Endodermal cell (in vitro differentiated cells): ENCODE measurements around the gene NGRN. TPM values are rescaled to one million over a fixed set of nuclear protein-coding genes. Genes with fewer than 3 reads are reported as not detected.
"Not testable (repeated sequence)": the region's sequence is repeated elsewhere in the genome, so short reads cannot be mapped to it uniquely, and the experiment has no call there.

ENCODE experiments used
- DNase-seq: peaks from one replicate; pipeline ENCODE4 v3.0.0-alpha.2; 2017
- H3K27ac ChIP-seq: 2 replicates; pipeline ENCODE4 v1.5.1; 2013; ENCODE audit warnings: mild to moderate bottlenecking, low read depth, low read length, moderate library complexity
- H3K27me3 ChIP-seq: 2 replicates; pipeline ENCODE4 v1.6.1; 2013; ENCODE audit warnings: mild to moderate bottlenecking, low read length, moderate library complexity; ENCODE audit not compliant: insufficient read depth, control insufficient read depth, poor library complexity, severe bottlenecking
- H3K36me3 ChIP-seq: 2 replicates; pipeline ENCODE4 v1.7.0; 2013; ENCODE audit warnings: mild to moderate bottlenecking, low read length, moderate library complexity; ENCODE audit not compliant: control insufficient read depth, insufficient read depth
- H3K4me1 ChIP-seq: one replicate; pipeline ENCODE4 v1.7.0; 2013; ENCODE audit warnings: low read length; ENCODE audit not compliant: control insufficient read depth, insufficient read depth
- H3K4me3 ChIP-seq: 2 replicates; pipeline ENCODE4 v1.5.1; 2013; ENCODE audit warnings: mild to moderate bottlenecking, low read length, moderate library complexity
- H3K9ac ChIP-seq: 2 replicates; pipeline ENCODE4 v1.6.1; 2013; ENCODE audit warnings: mild to moderate bottlenecking, low read length, moderate library complexity; ENCODE audit not compliant: poor library complexity, severe bottlenecking; ENCODE audit errors: extremely low read depth
- H3K9me3 ChIP-seq: 2 replicates; pipeline ENCODE4 v1.6.1; 2013; ENCODE audit warnings: mild to moderate bottlenecking, low read length, moderate library complexity; ENCODE audit not compliant: control insufficient read depth
- H3K27ac Mint-ChIP-seq: 2 replicates; pipeline ENCODE4 v1.8.0; 2020; ENCODE audit warnings: mixed read lengths
- H3K27me3 Mint-ChIP-seq: 2 replicates; pipeline ENCODE4 v1.8.0; 2021; ENCODE audit warnings: mild to moderate bottlenecking, mixed read lengths; ENCODE audit not compliant: insufficient read depth
- H3K36me3 Mint-ChIP-seq: 2 replicates; pipeline ENCODE4 v1.8.0; 2020; ENCODE audit warnings: low read depth, mixed read lengths
- H3K4me1 Mint-ChIP-seq: 2 replicates; pipeline ENCODE4 v1.8.0; 2020; ENCODE audit warnings: mixed read lengths
- H3K4me3 Mint-ChIP-seq: 2 replicates; pipeline ENCODE4 v1.8.0; 2020; ENCODE audit warnings: mild to moderate bottlenecking, moderate library complexity, mixed read lengths
- H3K9me3 Mint-ChIP-seq: 2 replicates; pipeline ENCODE4 v1.8.0; 2020; ENCODE audit warnings: mild to moderate bottlenecking, mixed read lengths
- whole genome bisulfite sequencing, 2 experiments: methylation state at CpG; one replicate each; pipeline versions ENCODE4 v1.1.5 to v1.1.7; 2013; ENCODE audit warnings: missing lambda C conversion rate in 2 of 2, mixed read lengths in 1 of 2; ENCODE audit not compliant: insufficient coverage in 1 of 2, insufficient read length in 1 of 2; 5-methylcytosine and 5-hydroxymethylcytosine counted together
- total RNA-seq, 2 donors: library from RNA; stranded (reverse); fragmentation: NEBNext Ultra II Directional in 1 of 2; extraction: Animal tissue kit (Norgen Biotek cat#: 25700) in 1 of 2; gene quantifications; 2 replicates in 1 of 2; 3 replicates in 1 of 2; pipeline ENCODE4 v1.2.1, GENCODE V29; 2021
- TF ChIP-seq, protein P1 (sequence below): fragments of 200-600 bp; sonication (generic); conservative IDR thresholded peaks from 2 replicates; pipeline ENCODE4 v1.5.0; 2021; ENCODE audit warnings: antibody characterized with exemption, mild to moderate bottlenecking

The NGRN gene
- total RNA-seq, 2 donors from 2014 or later: 89.3 to 103 TPM

DNA sequence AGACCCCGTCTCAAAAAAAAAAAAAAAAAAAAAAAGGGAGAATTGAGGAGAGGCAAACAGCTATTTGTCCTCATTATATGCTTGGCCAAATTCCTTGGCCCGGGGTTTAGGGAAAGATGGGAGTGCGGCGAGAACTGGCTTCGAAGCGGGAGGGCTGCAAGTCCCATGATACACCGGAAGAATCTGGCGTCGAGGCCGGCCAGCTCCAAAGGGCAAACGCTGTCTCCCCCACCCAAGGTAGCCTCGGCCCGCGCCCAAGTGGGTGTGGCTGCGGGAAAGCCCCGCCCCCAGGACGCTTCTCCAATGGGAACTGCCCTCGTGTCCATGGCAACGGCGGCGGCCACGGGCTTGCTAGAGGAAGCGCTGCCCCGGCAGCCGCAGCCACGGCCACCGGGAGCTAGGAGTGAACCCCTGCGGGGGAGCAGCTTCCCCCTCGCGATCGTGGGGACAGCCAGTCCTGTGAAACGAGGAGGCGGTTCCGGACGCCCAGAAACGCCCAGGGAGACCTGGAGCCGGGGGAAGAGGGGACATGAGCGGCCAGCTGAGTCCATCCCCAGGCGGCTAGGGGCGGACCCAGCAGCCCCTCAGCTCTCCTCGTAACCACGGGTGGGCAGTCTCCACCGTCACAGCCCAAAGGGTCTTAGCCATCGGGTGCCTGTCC, 16.1 kb upstream of the NGRN start, which contains the start of gene TTLL13:
Gene TTLL13, plus strand, starts transcription at position 354 of the 661 bp plus-strand sequence. CDS start 1,075 bp downstream, outside the sequence.
- peak within 1 kb of the TSS; percentile 47 for H3K9ac ChIP-seq

DNA sequence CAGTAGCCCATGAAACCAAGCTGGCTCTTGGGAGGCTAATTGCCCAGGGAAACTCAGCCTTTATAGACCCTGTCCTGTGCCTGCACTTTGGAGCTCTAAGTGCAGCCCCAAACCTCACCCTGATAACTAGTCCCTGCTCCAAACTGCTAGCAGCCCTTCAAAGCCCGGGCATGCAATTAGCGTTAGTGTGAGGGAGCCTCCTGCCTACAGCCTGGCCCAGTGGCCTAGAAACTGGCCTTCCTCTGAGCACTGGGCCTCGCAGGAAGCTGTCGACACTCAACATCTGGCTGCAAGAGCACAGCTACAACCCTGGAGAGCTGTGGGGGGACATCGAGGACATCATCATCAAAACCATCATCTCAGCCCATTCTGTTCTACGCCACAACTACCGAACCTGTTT, 7.7 kb upstream of the NGRN start:
- H3K9me3 ChIP-seq: no peaks in the 10 kb centered on the region
- H3K4me1 ChIP-seq: no peaks in the 10 kb centered on the region
- no peaks in the 10 kb centered on the region for H3K36me3 ChIP-seq
- no peak for DNase-seq
- H3K27ac Mint-ChIP-seq: no peak overlapping the region
- H3K4me3 Mint-ChIP-seq: no peak overlapping the region
- no peak overlapping the region for H3K9ac ChIP-seq
- 92 to 96% methylated on average over 4 to 7 of the region's 7 CpGs for WGBS, 2 experiments
- no peaks in the 10 kb centered on the region for H3K27me3 ChIP-seq
- TF ChIP-seq, protein P1, sequence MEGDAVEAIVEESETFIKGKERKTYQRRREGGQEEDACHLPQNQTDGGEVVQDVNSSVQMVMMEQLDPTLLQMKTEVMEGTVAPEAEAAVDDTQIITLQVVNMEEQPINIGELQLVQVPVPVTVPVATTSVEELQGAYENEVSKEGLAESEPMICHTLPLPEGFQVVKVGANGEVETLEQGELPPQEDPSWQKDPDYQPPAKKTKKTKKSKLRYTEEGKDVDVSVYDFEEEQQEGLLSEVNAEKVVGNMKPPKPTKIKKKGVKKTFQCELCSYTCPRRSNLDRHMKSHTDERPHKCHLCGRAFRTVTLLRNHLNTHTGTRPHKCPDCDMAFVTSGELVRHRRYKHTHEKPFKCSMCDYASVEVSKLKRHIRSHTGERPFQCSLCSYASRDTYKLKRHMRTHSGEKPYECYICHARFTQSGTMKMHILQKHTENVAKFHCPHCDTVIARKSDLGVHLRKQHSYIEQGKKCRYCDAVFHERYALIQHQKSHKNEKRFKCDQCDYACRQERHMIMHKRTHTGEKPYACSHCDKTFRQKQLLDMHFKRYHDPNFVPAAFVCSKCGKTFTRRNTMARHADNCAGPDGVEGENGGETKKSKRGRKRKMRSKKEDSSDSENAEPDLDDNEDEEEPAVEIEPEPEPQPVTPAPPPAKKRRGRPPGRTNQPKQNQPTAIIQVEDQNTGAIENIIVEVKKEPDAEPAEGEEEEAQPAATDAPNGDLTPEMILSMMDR: no peak
- H3K27ac ChIP-seq: no peak overlapping the region
- H3K9me3 Mint-ChIP-seq: no peaks in the 10 kb centered on the region
- H3K27me3 Mint-ChIP-seq: peaks cover 15% of the 10 kb centered on the region
- no peaks in the 10 kb centered on the region for H3K4me1 Mint-ChIP-seq
- no peak overlapping the region for H3K4me3 ChIP-seq
- no peaks in the 10 kb centered on the region for H3K36me3 Mint-ChIP-seq

More for the DNA sequence above, 16.1 kb upstream of the NGRN start, which contains the start of gene TTLL13:
- Mint-ChIP-seq H3K36me3 (no peaks in the 10 kb centered on the region), H3K4me1 (no peaks in the 10 kb centered on the region), H3K4me3 (peak within 1 kb of the TSS; percentile 63), H3K27me3 (peaks cover 19% of the 10 kb centered on the region), H3K9me3 (no peaks in the 10 kb centered on the region), H3K27ac (no peak within 1 kb of the TSS)
- TF ChIP-seq, protein P1: no peak
- 2 to 4% methylated on average over 19 to 44 of the region's 44 CpGs for WGBS, 2 experiments
- H3K9me3 ChIP-seq: no peaks in the 10 kb centered on the region
- DNase-seq: peak; percentile 99
- H3K27ac ChIP-seq: no peak within 1 kb of the TSS
- no peaks in the 10 kb centered on the region for H3K4me1 ChIP-seq
- peak within 1 kb of the TSS; percentile 82 for H3K4me3 ChIP-seq
- no peaks in the 10 kb centered on the region for H3K36me3 ChIP-seq
- peaks cover 9% of the 10 kb centered on the region for H3K27me3 ChIP-seq

DNA sequence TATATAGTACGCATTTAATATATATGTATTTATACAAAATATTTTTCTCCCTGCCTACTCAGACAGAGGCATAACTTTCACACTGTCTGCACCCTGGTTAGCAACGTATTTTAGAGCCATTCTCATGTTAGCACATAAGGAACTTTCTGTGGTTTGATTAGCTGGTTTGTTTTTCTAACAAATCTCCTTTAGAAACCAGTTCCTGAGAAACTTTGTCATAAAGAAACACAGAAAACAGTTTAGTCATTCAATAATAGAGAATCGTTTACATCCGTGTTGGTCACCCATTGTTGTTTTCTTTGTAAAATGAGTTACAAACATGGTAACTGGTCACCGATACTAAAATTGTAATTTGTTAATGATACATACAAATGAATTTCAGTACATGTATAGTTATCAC, 5.9 kb upstream of the NGRN start:
- H3K36me3 ChIP-seq: no peaks in the 10 kb centered on the region
- no peaks in the 10 kb centered on the region for H3K27me3 ChIP-seq
- Mint-ChIP-seq H3K4me3 (no peak overlapping the region), H3K9me3 (no peaks in the 10 kb centered on the region), H3K4me1 (peaks cover 2% of the 10 kb centered on the region), H3K36me3 (no peaks in the 10 kb centered on the region), H3K27ac (no peak overlapping the region), H3K27me3 (peaks cover 12% of the 10 kb centered on the region)
- no peak overlapping the region for H3K9ac ChIP-seq
- TF ChIP-seq, protein P1: no peak
- H3K4me3 ChIP-seq: no peak overlapping the region
- 93% methylated on average over 4 of the region's 5 CpGs; no CpG with 5 or more reads in 1 of the 2 experiments for WGBS, 2 experiments
- H3K9me3 ChIP-seq: no peaks in the 10 kb centered on the region
- DNase-seq: no peak
- H3K27ac ChIP-seq: no peak overlapping the region
- no peaks in the 10 kb centered on the region for H3K4me1 ChIP-seq

DNA sequence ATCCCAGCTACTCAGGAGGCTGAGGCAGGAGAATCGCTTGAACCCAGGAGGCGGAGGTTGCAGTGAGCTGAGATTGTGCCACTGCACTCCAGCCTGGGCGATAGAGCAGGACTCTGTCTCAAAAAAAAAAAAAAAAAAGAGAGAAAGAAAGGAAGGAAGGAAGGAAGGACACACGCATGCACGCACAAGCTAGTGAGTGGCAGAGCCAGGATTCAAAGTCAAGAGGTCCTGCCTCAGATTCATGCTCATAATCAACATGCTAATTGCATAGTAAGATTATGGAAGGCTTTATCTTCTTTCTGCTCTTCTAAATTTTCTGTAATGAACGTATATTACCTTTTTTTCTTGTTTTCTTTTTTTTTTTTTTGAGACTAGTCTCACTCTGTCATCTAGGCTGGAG, 4.7 kb upstream of the NGRN start:
- H3K27ac Mint-ChIP-seq, H3K4me1 ChIP-seq, DNase-seq, H3K9ac ChIP-seq, H3K27ac ChIP-seq, H3K9me3 ChIP-seq, H3K4me3 Mint-ChIP-seq, H3K4me3 ChIP-seq, H3K27me3 Mint-ChIP-seq, H3K36me3 Mint-ChIP-seq, H3K4me1 Mint-ChIP-seq, H3K9me3 Mint-ChIP-seq, H3K27me3 ChIP-seq, H3K36me3 ChIP-seq: not testable (repeated sequence)
- WGBS, 2 experiments: 81 to 90% methylated on average over 3 to 5 of the region's 6 CpGs
